Ishikawa (cell line): ENCODE data around the gene XXYLT1.
A peak's percentile ranks its signal among the peaks of the same experiment; 100 is the strongest.

Experiments
- CEBPB ChIP-seq: IDR thresholded peaks from 2 replicates; pipeline ENCODE4 v1.6.1; 2012
- CREB1 ChIP-seq: IDR thresholded peaks from 2 replicates; pipeline ENCODE4 v1.6.1; 2012; ENCODE audit warnings: low read depth
- EGR1 ChIP-seq: IDR thresholded peaks from 2 replicates; pipeline ENCODE4 v1.6.1; 2012
- EP300 ChIP-seq: IDR thresholded peaks from 2 replicates; pipeline ENCODE4 v1.6.1; 2012; ENCODE audit warnings: borderline replicate concordance
- FOXM1 ChIP-seq: IDR thresholded peaks from 2 replicates; pipeline ENCODE4 v1.6.1; 2012; ENCODE audit warnings: low read depth, borderline replicate concordance
- MAX ChIP-seq: IDR thresholded peaks from 2 replicates; pipeline ENCODE4 v1.6.1; 2012
- NFIC ChIP-seq: IDR thresholded peaks from 2 replicates; pipeline ENCODE4 v1.6.1; 2012
- RAD21 ChIP-seq: IDR thresholded peaks from 2 replicates; pipeline ENCODE4 v1.6.1; 2012; ENCODE audit warnings: low read depth
- REST ChIP-seq: IDR thresholded peaks from 2 replicates; pipeline ENCODE4 v1.6.1; 2012; ENCODE audit warnings: low read depth, mild to moderate bottlenecking
- TAF1 ChIP-seq: IDR thresholded peaks from 2 replicates; pipeline ENCODE4 v1.6.1; 2012; ENCODE audit warnings: low read depth, mild to moderate bottlenecking
- TCF12 ChIP-seq: IDR thresholded peaks from 2 replicates; pipeline ENCODE4 v1.6.1; 2012; ENCODE audit warnings: low read depth
- TEAD4 ChIP-seq: IDR thresholded peaks from 2 replicates; pipeline ENCODE4 v1.6.1; 2012
- USF1 ChIP-seq: IDR thresholded peaks from 2 replicates; pipeline ENCODE4 v1.6.1; 2012
- YY1 ChIP-seq: IDR thresholded peaks from 2 replicates; pipeline ENCODE4 v1.6.1; 2012; ENCODE audit warnings: low read depth
- ZBTB7A ChIP-seq: IDR thresholded peaks from 2 replicates; pipeline ENCODE4 v1.6.1; 2012; ENCODE audit warnings: low read depth

Gene XXYLT1

DNA sequence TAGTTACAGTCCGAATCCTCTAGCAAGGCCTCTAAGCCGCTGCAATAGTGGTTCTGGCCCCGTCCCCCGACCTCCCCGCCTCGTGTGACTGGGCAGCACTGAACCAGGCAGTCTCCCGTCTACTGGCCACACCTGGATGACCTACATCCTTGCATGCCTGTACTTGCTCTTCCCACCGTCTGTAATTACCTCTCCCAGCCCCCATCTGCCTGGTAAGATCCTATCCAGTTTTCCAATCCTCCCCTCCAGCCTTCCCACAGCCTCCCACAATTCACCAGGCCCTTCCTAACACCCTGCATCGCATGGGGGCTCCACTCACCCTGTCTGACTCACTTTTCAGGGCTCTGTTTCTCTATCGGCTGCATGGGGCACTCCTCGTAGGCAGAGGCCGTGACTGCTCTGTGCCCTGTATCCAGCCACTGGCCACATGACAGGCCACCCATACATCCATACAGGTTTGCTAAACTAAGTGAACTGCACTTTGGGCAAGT is 32.8 kb downstream of the XXYLT1 start:
- TF ChIP-seq EGR1 = no peak
- TF ChIP-seq NFIC = no peak
- no peak for TF ChIP-seq CREB1
- no peak for TF ChIP-seq RAD21
- no peak for TF ChIP-seq FOXM1
- no peak for TF ChIP-seq ZBTB7A
- TF ChIP-seq MAX = no peak
- TF ChIP-seq YY1 = no peak
- no peak for TF ChIP-seq CEBPB
- no peak for TF ChIP-seq TCF12
- TF ChIP-seq EP300 = no peak
- TF ChIP-seq USF1 = no peak
- TF ChIP-seq TAF1 = no peak

GRCh38 chr3:195236801-195237570 is 34.0 kb downstream of the XXYLT1 start:
- TF ChIP-seq YY1 (no peak), TEAD4 (no peak), ZBTB7A (no peak), TAF1 (no peak), CREB1 (no peak), RAD21 (no peak), TCF12 (no peak)

DNA sequence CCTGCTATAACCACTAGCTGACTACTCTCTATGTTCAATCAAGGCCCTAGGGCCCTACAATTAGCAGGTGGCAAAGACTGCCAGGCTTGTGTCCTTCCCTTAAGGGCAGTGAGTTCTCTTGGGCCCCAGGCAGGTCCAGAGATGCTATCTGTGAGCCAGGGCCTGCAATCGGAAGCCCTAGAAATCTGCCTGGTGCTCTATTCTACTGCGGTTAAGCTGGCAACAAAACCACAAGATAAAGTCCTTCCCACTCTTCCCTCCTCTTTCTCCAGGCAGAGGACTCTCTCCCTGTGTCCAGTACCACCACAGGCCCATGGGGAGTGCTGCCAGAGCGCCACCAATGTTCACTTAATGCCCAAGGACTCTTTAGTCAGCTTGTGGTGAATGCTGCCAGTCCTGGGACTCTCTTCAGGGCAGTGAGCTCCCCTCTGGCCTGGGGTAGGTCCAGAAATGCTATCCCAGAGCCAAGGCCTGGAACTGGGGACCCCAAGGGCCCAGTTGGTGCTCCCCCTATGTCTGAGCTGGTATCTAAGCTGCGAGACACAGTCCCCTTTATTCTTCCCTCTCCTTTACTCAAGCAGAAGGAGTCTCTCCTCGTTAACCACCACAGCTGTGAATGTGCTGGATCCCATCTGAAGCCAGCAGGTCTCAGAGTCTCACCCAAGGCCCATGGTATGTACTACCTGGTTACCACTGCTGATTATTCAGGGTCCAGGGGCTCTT is 34.7 kb downstream of the XXYLT1 start:
- no peak for TF ChIP-seq USF1

- TF ChIP-seq FOXM1 (no peak), CREB1 (no peak), EGR1 (no peak), YY1 (no peak), REST (no peak), MAX (no peak), TAF1 (no peak), CEBPB (no peak), TEAD4 (no peak)
Measured at GRCh38 chr3:195230244-195230643, 40.7 kb downstream of the XXYLT1 start.

- TF ChIP-seq NFIC = no peak
- TF ChIP-seq YY1 = no peak
- TF ChIP-seq MAX = peak; percentile 77
- no peak for TF ChIP-seq FOXM1
- no peak for TF ChIP-seq CEBPB
- TF ChIP-seq TAF1 = no peak
- no peak for TF ChIP-seq TEAD4
- TF ChIP-seq CREB1 = no peak
- TF ChIP-seq USF1 = no peak
Measured at GRCh38 chr3:195227871-195228270, 43.1 kb downstream of the XXYLT1 start.

GRCh38 chr3:195226900-195227447 is 44.0 kb downstream of the XXYLT1 start:
- TF ChIP-seq RAD21 (peak; percentile 47), CREB1 (no peak)

DNA sequence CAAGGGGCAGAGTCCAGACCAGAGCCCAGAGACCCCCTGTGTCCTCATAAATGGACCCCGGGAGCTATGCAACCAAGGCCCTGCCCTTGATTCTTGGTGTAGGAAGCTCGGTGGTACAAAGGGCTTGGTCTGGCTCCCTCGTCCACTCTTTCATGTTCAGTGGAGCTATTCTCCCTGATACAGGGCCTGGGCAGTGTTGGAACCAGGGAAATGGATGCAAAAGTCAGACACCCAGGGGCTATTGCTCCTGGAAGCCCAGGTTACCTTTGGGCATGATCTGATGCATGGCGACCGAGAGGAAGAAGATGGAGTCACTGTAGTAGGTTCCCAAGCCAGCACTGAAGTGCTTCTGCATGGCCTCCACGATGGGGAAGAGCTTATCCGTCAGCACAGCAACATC is 44.5 kb downstream of the XXYLT1 start:
- no peak for TF ChIP-seq CEBPB
- no peak for TF ChIP-seq TEAD4
